ENCODE measurements around the gene HDDC3. TPM values are rescaled to one million over a fixed set of nuclear protein-coding genes. Genes with fewer than 3 reads are reported as not detected.
A peak's percentile ranks its signal among the peaks of the same experiment; 100 is the strongest.

Gene HDDC3
- total RNA-seq: 10 to 100 TPM; 37.6 to 41.7 TPM

GRCh38 chr15:90931828-90932659 lies at the start of gene HDDC3:
Gene HDDC3, minus strand, starts transcription at chr15:90932549. Its CDS starts 9 bp downstream, at chr15:90932540.
- H3K36me3 Mint-ChIP-seq (ENCODE audit: low read depth): peaks cover 32% of the 10 kb centered on the region
- POLR2A ChIA-PET: interaction anchor here (0.6 to 11.6 kb wide), 47 partner anchors 8 to 895 kb away, joined by 3 to 211 read pairs (median 5); partner anchors contain the start of genes BLM, CRTC3, FES and GDPGP1
- H3K27me3 Mint-ChIP-seq: no peaks in the 10 kb centered on the region
- peak within 1 kb of the TSS; percentile 99 for H3K4me3 Mint-ChIP-seq
- peak; percentile 93 for DNase-seq
- CTCF ChIA-PET: interaction anchor here (0.6 to 9.6 kb wide), 64 partner anchors 9 to 830 kb away, joined by 3 to 210 read pairs (median 4); partner anchors contain the start of genes BLM, CIB1, FES and GDPGP1
- no peaks in the 10 kb centered on the region for H3K9me3 Mint-ChIP-seq
- H3K27ac Mint-ChIP-seq: peak within 1 kb of the TSS; percentile 99
- H3K4me1 Mint-ChIP-seq: peaks cover 62% of the 10 kb centered on the region

GRCh38 chr15:90982135-90982534 lies 49.8 kb upstream of the HDDC3 start:
- Mint-ChIP-seq H3K27ac (peak overlapping the region; percentile 75), H3K27me3 (no peaks in the 10 kb centered on the region), H3K36me3 (ENCODE audit: low read depth) (peaks cover 84% of the 10 kb centered on the region), H3K4me3 (no peak overlapping the region), H3K4me1 (peaks cover 39% of the 10 kb centered on the region), H3K9me3 (no peaks in the 10 kb centered on the region)
- ChIA-PET POLR2A (interaction anchor here (1.4 to 11.0 kb wide), 4 partner anchors 11 to 51 kb away, joined by 3 to 83 read pairs (median 7); partner anchors contain the start of genes RCCD1 and UNC45A), CTCF (interaction anchor here (1.0 kb wide), 1 partner anchor 24 kb away, joined by 5 read pairs; no protein-coding TSS in a partner anchor)
- no peak for DNase-seq

- H3K27ac Mint-ChIP-seq: peak overlapping the region; percentile 75
Observed at GRCh38 chr15:90981681-90982080, 49.3 kb upstream of the HDDC3 start.

GRCh38 chr15:90979582-90979981 lies 47.2 kb upstream of the HDDC3 start:
- H3K4me1 Mint-ChIP-seq: peaks cover 27% of the 10 kb centered on the region
- no peaks in the 10 kb centered on the region for H3K27me3 Mint-ChIP-seq
- ChIA-PET CTCF (interaction anchor here (1.3 to 2.1 kb wide), 3 partner anchors 8 to 25 kb away, joined by 3 to 6 read pairs (median 4); partner anchors contain the start of gene RCCD1), POLR2A (interaction anchor here (0.8 to 11.0 kb wide), 5 partner anchors 9 to 21 kb away, joined by 3 to 83 read pairs (median 4); partner anchors contain the start of gene RCCD1)
- H3K9me3 Mint-ChIP-seq: no peaks in the 10 kb centered on the region
- DNase-seq: no peak
- peak overlapping the region; percentile 35 for H3K27ac Mint-ChIP-seq
- H3K36me3 Mint-ChIP-seq (ENCODE audit: low read depth): peaks cover 92% of the 10 kb centered on the region
- no peak overlapping the region for H3K4me3 Mint-ChIP-seq

More at GRCh38 chr15:90981681-90982080, 49.3 kb upstream of the HDDC3 start:
- ChIA-PET POLR2A (interaction anchor here (0.9 to 11.0 kb wide), 5 partner anchors 11 to 50 kb away, joined by 3 to 83 read pairs (median 4); partner anchors contain the start of genes RCCD1 and UNC45A), CTCF (interaction anchor here (1.0 to 2.1 kb wide), 3 partner anchors 23 to 27 kb away, joined by 4 to 5 read pairs (median 4); partner anchors contain the start of gene RCCD1)
- Mint-ChIP-seq H3K9me3 (no peaks in the 10 kb centered on the region), H3K4me1 (peaks cover 37% of the 10 kb centered on the region), H3K4me3 (no peak overlapping the region), H3K27me3 (no peaks in the 10 kb centered on the region), H3K36me3 (ENCODE audit: low read depth) (peaks cover 86% of the 10 kb centered on the region)
- no peak for DNase-seq

- Mint-ChIP-seq H3K27me3 (no peaks in the 10 kb centered on the region), H3K4me3 (no peak overlapping the region), H3K4me1 (no peaks in the 10 kb centered on the region), H3K36me3 (ENCODE audit: low read depth) (peaks cover 79% of the 10 kb centered on the region), H3K9me3 (no peaks in the 10 kb centered on the region), H3K27ac (no peak overlapping the region)
- ChIA-PET CTCF (interaction anchor here (1.4 kb wide), 1 partner anchor 59 kb away, joined by 3 read pairs; no protein-coding TSS in a partner anchor), POLR2A (no interaction called here)
- no peak for DNase-seq
Observed at GRCh38 chr15:90974216-90974615, 41.9 kb upstream of the HDDC3 start.

GRCh38 chr15:90972133-90972532 lies 39.8 kb upstream of the HDDC3 start:
- no peaks in the 10 kb centered on the region for H3K27me3 Mint-ChIP-seq
- no peaks in the 10 kb centered on the region for H3K4me1 Mint-ChIP-seq
- ChIA-PET CTCF (interaction anchor here (0.7 to 1.2 kb wide), 2 partner anchors 37 to 61 kb away, joined by 4 read pairs; no protein-coding TSS in a partner anchor), POLR2A (no interaction called here)
- no peak for DNase-seq
- no peaks in the 10 kb centered on the region for H3K9me3 Mint-ChIP-seq
- H3K4me3 Mint-ChIP-seq: no peak overlapping the region
- H3K27ac Mint-ChIP-seq: no peak overlapping the region
- peaks cover 80% of the 10 kb centered on the region for H3K36me3 Mint-ChIP-seq (ENCODE audit: low read depth)

- Mint-ChIP-seq H3K27ac (no peak overlapping the region), H3K36me3 (ENCODE audit: low read depth) (peaks cover 81% of the 10 kb centered on the region), H3K4me1 (no peaks in the 10 kb centered on the region), H3K9me3 (no peaks in the 10 kb centered on the region), H3K27me3 (no peaks in the 10 kb centered on the region), H3K4me3 (no peak overlapping the region)
- no peak for DNase-seq
- CTCF ChIA-PET: interaction anchor here (3.9 kb wide), 1 partner anchor 14 kb away, joined by 26 read pairs; no protein-coding TSS in a partner anchor
- POLR2A ChIA-PET: interaction anchor here (1.1 to 4.5 kb wide), 6 partner anchors 8 to 16 kb away, joined by 3 to 19 read pairs (median 4); partner anchors contain the start of gene RCCD1
Observed at GRCh38 chr15:90970274-90970673, 37.9 kb upstream of the HDDC3 start.

GRCh38 chr15:90968434-90968833 lies 36.1 kb upstream of the HDDC3 start:
- H3K27ac Mint-ChIP-seq: no peak overlapping the region
- H3K9me3 Mint-ChIP-seq: no peaks in the 10 kb centered on the region
- peaks cover 77% of the 10 kb centered on the region for H3K36me3 Mint-ChIP-seq (ENCODE audit: low read depth)
- DNase-seq: no peak
- no peaks in the 10 kb centered on the region for H3K27me3 Mint-ChIP-seq
- CTCF ChIA-PET: interaction anchor here (1.0 to 3.9 kb wide), 2 partner anchors 12 to 81 kb away, joined by 4 to 26 read pairs; no protein-coding TSS in a partner anchor
- H3K4me1 Mint-ChIP-seq: no peaks in the 10 kb centered on the region
- H3K4me3 Mint-ChIP-seq: no peak overlapping the region
- POLR2A ChIA-PET: interaction anchor here (1.1 to 4.5 kb wide), 2 partner anchors 10 kb away, joined by 7 to 19 read pairs; no protein-coding TSS in a partner anchor

GRCh38 chr15:90967206-90967605 lies 34.9 kb upstream of the HDDC3 start:
- ChIA-PET CTCF (interaction anchor here (1.7 kb wide), 1 partner anchor 10 kb away, joined by 16 read pairs; no protein-coding TSS in a partner anchor), POLR2A (interaction anchor here (1.0 to 4.5 kb wide), 4 partner anchors 11 to 19 kb away, joined by 3 to 19 read pairs (median 6); no protein-coding TSS in a partner anchor)
- peaks cover 78% of the 10 kb centered on the region for H3K36me3 Mint-ChIP-seq (ENCODE audit: low read depth)
- no peak overlapping the region for H3K27ac Mint-ChIP-seq
- H3K9me3 Mint-ChIP-seq: no peaks in the 10 kb centered on the region
- H3K27me3 Mint-ChIP-seq: no peaks in the 10 kb centered on the region
- no peak for DNase-seq
- no peak overlapping the region for H3K4me3 Mint-ChIP-seq
- no peaks in the 10 kb centered on the region for H3K4me1 Mint-ChIP-seq

- no peak overlapping the region for H3K27ac Mint-ChIP-seq
- H3K27me3 Mint-ChIP-seq: no peaks in the 10 kb centered on the region
- POLR2A ChIA-PET: interaction anchor here (1.3 to 4.5 kb wide), 3 partner anchors 12 to 20 kb away, joined by 4 to 19 read pairs (median 8); no protein-coding TSS in a partner anchor
- H3K9me3 Mint-ChIP-seq: no peaks in the 10 kb centered on the region
- H3K36me3 Mint-ChIP-seq (ENCODE audit: low read depth): peaks cover 87% of the 10 kb centered on the region
- no peaks in the 10 kb centered on the region for H3K4me1 Mint-ChIP-seq
- CTCF ChIA-PET: interaction anchor here (0.6 to 1.7 kb wide), 3 partner anchors 9 to 151 kb away, joined by 3 to 16 read pairs (median 5); no protein-coding TSS in a partner anchor
- no peak overlapping the region for H3K4me3 Mint-ChIP-seq
- no peak for DNase-seq
Observed at GRCh38 chr15:90966262-90966661, 33.9 kb upstream of the HDDC3 start.

- peaks cover 73% of the 10 kb centered on the region for H3K36me3 Mint-ChIP-seq (ENCODE audit: low read depth)
- H3K4me1 Mint-ChIP-seq: peaks cover 11% of the 10 kb centered on the region
- ChIA-PET POLR2A (interaction anchor here (10.1 to 10.6 kb wide), 2 partner anchors 19 to 28 kb away, joined by 83 to 198 read pairs; partner anchors contain the start of genes HDDC3 and UNC45A), CTCF (interaction anchor here (1.2 to 12.0 kb wide), 2 partner anchors 29 to 310 kb away, joined by 4 to 167 read pairs; partner anchors contain the start of genes HDDC3 and UNC45A)
- H3K27me3 Mint-ChIP-seq: no peaks in the 10 kb centered on the region
- no peak for DNase-seq
- no peak overlapping the region for H3K4me3 Mint-ChIP-seq
- H3K9me3 Mint-ChIP-seq: no peaks in the 10 kb centered on the region
- no peak overlapping the region for H3K27ac Mint-ChIP-seq
Observed at GRCh38 chr15:90962021-90962420, 29.7 kb upstream of the HDDC3 start.
